Trophoblast cell (in vitro differentiated cells and primary cell): Measurements from ENCODE around the gene KPNA1.
"Not testable (repeated sequence)": the region's sequence is repeated elsewhere in the genome, so short reads cannot be mapped to it uniquely, and the experiment has no call there.

Experiments used
- DNase-seq, 2 donors: peaks; one replicate each; pipeline ENCODE4 v3.0.0-alpha.2; 2016
- H2AFZ ChIP-seq: 2 replicates; pipeline ENCODE4 v1.6.1; 2013; ENCODE audit warnings: low read length, moderate library complexity, mild to moderate bottlenecking; ENCODE audit not compliant: insufficient read depth, poor library complexity
- H2AK5ac ChIP-seq: 2 replicates; pipeline ENCODE4 v1.6.1; 2013; ENCODE audit warnings: mild to moderate bottlenecking, low read length
- H2BK120ac ChIP-seq: 2 replicates; pipeline ENCODE4 v1.6.1; 2013; ENCODE audit warnings: low read length, mild to moderate bottlenecking, moderate library complexity; ENCODE audit not compliant: insufficient read depth, poor library complexity
- H2BK12ac ChIP-seq: 2 replicates; pipeline ENCODE4 v1.6.1; 2013; ENCODE audit warnings: mild to moderate bottlenecking, low read length, moderate library complexity
- H2BK5ac ChIP-seq: 2 replicates; pipeline ENCODE4 v1.6.1; 2013; ENCODE audit warnings: low read length, low read depth, moderate library complexity, mild to moderate bottlenecking; ENCODE audit not compliant: poor library complexity
- H3K14ac ChIP-seq: 2 replicates; pipeline ENCODE4 v1.6.1; 2013; ENCODE audit warnings: mild to moderate bottlenecking, low read length
- H3K18ac ChIP-seq: 2 replicates; pipeline ENCODE4 v1.6.1; 2013; ENCODE audit warnings: mild to moderate bottlenecking, low read length
- H3K23ac ChIP-seq: 2 replicates; pipeline ENCODE4 v1.6.1; 2013; ENCODE audit warnings: low read length
- H3K27ac ChIP-seq: 2 replicates; pipeline ENCODE4 v1.5.1; 2013; ENCODE audit warnings: low read depth, mild to moderate bottlenecking, inconsistent platforms, low read length, moderate library complexity
- H3K27me3 ChIP-seq: 2 replicates; pipeline ENCODE4 v1.6.1; 2013; ENCODE audit warnings: inconsistent platforms, mild to moderate bottlenecking, low read length, moderate library complexity; ENCODE audit not compliant: insufficient read depth
- H3K36me3 ChIP-seq, 2 experiments: 1 replicate in 1 of 2; 2 replicates in 1 of 2; pipeline ENCODE4 v1.6.1; 2013; ENCODE audit warnings: low read length in 2 of 2, mild to moderate bottlenecking in 2 of 2, moderate library complexity in 1 of 2; ENCODE audit not compliant: insufficient read depth in 2 of 2, control insufficient read depth in 1 of 2
- H3K4ac ChIP-seq: 2 replicates; pipeline ENCODE4 v1.6.1; 2013; ENCODE audit warnings: low read depth, mild to moderate bottlenecking, low read length, moderate library complexity
- H3K4me1 ChIP-seq, 2 experiments: 1 replicate in 1 of 2; 2 replicates in 1 of 2; pipeline ENCODE4 v1.6.1; 2013; ENCODE audit warnings: low read length in 2 of 2, mild to moderate bottlenecking in 2 of 2, moderate library complexity in 1 of 2; ENCODE audit not compliant: insufficient read depth in 2 of 2, control insufficient read depth in 1 of 2
- H3K4me2 ChIP-seq: 2 replicates; pipeline ENCODE4 v1.6.1; 2013; ENCODE audit warnings: inconsistent platforms, mild to moderate bottlenecking, low read length, moderate library complexity
- H3K4me3 ChIP-seq: 2 replicates; pipeline ENCODE4 v1.5.1; 2013; ENCODE audit warnings: mild to moderate bottlenecking, low read depth, low read length, inconsistent platforms
- H3K79me1 ChIP-seq: one replicate; pipeline ENCODE4 v1.6.1; 2013; ENCODE audit warnings: low read length
- H3K79me2 ChIP-seq: 2 replicates; pipeline ENCODE4 v1.6.1; 2013; ENCODE audit warnings: low read length, mild to moderate bottlenecking; ENCODE audit not compliant: control insufficient read depth, insufficient read depth, poor library complexity
- H3K9ac ChIP-seq: 2 replicates; pipeline ENCODE4 v1.6.1; 2013; ENCODE audit warnings: mild to moderate bottlenecking, low read length
- H3K9me3 ChIP-seq: 2 replicates; pipeline ENCODE4 v1.6.1; 2013; ENCODE audit warnings: low read depth, mild to moderate bottlenecking, control low read depth, inconsistent platforms, low read length; ENCODE audit not compliant: insufficient read depth
- H4K12ac ChIP-seq: 2 replicates; pipeline ENCODE4 v1.6.1; 2013; ENCODE audit warnings: low read depth, mild to moderate bottlenecking, low read length, moderate library complexity
- H4K8ac ChIP-seq: 2 replicates; pipeline ENCODE4 v1.6.1; 2013; ENCODE audit warnings: low read depth, mild to moderate bottlenecking, low read length, moderate library complexity
- H4K91ac ChIP-seq: one replicate; pipeline ENCODE4 v1.6.1; 2013; ENCODE audit warnings: low read depth, mild to moderate bottlenecking, low read length, moderate library complexity
- WGBS: extraction: QIAGEN DNeasy Blood & Tissue Kit; methylation state at CpG from one replicate; pipeline ENCODE4 v1.1.7; 2013; ENCODE audit warnings: missing lambda C conversion rate; ENCODE audit not compliant: insufficient read length, insufficient coverage; ENCODE audit errors: extremely low coverage; 5-methylcytosine and 5-hydroxymethylcytosine counted together

The KPNA1 gene

GRCh38 chr3:122502941-122503340 lies 11.8 kb downstream of the KPNA1 start:
- Histone ChIP-seq H3K79me1 (no peaks in the 10 kb centered on the region), H3K4me3 (no peak overlapping the region), H3K27me3 (no peaks in the 10 kb centered on the region), H2BK120ac (no peak overlapping the region), H3K36me3 (peaks cover 0 to 1% of the 10 kb centered on the region in 2 experiments), H2AK5ac (no peak overlapping the region), H3K4ac (peak overlapping the region; percentile 75), H4K12ac (no peak overlapping the region), H2BK5ac (no peak overlapping the region), H3K18ac (peak overlapping the region; percentile 59), H3K4me2 (no peak overlapping the region), H3K79me2 (peaks cover 4% of the 10 kb centered on the region), H4K8ac (no peak overlapping the region), H2AFZ (no peak overlapping the region), H3K4me1 (no peaks in the 10 kb centered on the region), H3K9ac (no peak overlapping the region), H4K91ac (no peak overlapping the region), H3K14ac (no peak overlapping the region), H3K9me3 (no peaks in the 10 kb centered on the region), H3K27ac (no peak overlapping the region), H2BK12ac (no peak overlapping the region), H3K23ac (no peak overlapping the region)
- DNase-seq: no peak
- WGBS: no CpG with 5 or more reads among the region's 2 CpGs

GRCh38 chr3:122502139-122502538 lies 12.6 kb downstream of the KPNA1 start:
- Histone ChIP-seq H3K27ac (no peak overlapping the region), H3K79me1 (no peaks in the 10 kb centered on the region), H2BK12ac (no peak overlapping the region), H3K79me2 (peaks cover 4% of the 10 kb centered on the region), H3K23ac (no peak overlapping the region), H4K8ac (no peak overlapping the region), H3K14ac (no peak overlapping the region), H3K18ac (no peak overlapping the region), H4K91ac (no peak overlapping the region), H2BK120ac (no peak overlapping the region), H3K27me3 (no peaks in the 10 kb centered on the region), H3K4me2 (no peak overlapping the region), H3K9me3 (no peaks in the 10 kb centered on the region), H3K9ac (no peak overlapping the region), H4K12ac (no peak overlapping the region), H2AK5ac (no peak overlapping the region), H3K36me3 (peaks cover 0 to 1% of the 10 kb centered on the region in 2 experiments), H3K4ac (peak overlapping the region; percentile 33), H3K4me1 (no peaks in the 10 kb centered on the region), H2BK5ac (no peak overlapping the region), H3K4me3 (no peak overlapping the region), H2AFZ (no peak overlapping the region)
- no CpG with 5 or more reads among the region's 2 CpGs for WGBS
- no peak for DNase-seq

GRCh38 chr3:122500964-122501363 lies 13.8 kb downstream of the KPNA1 start:
- DNase-seq, H3K4ac ChIP-seq, H3K14ac ChIP-seq, H3K27ac ChIP-seq, H2BK12ac ChIP-seq, H4K12ac ChIP-seq, H3K27me3 ChIP-seq, H2AK5ac ChIP-seq, H3K4me2 ChIP-seq, H3K9me3 ChIP-seq, H4K8ac ChIP-seq, H3K9ac ChIP-seq, H3K4me1 ChIP-seq, H2BK120ac ChIP-seq, H3K18ac ChIP-seq, H3K79me1 ChIP-seq, H3K79me2 ChIP-seq, H2BK5ac ChIP-seq, H2AFZ ChIP-seq, H3K23ac ChIP-seq, H3K36me3 ChIP-seq, H3K4me3 ChIP-seq, H4K91ac ChIP-seq: not testable (repeated sequence)
- WGBS: no CpG with 5 or more reads among the region's 6 CpGs

- Histone ChIP-seq H3K36me3 (peaks cover 1 to 3% of the 10 kb centered on the region in 2 experiments), H3K9me3 (no peaks in the 10 kb centered on the region), H3K4me2 (no peak overlapping the region), H2AFZ (no peak overlapping the region), H3K79me2 (peaks cover 3% of the 10 kb centered on the region), H3K4me1 (peaks cover 0 to 2% of the 10 kb centered on the region in 2 experiments), H2BK120ac (no peak overlapping the region), H3K23ac (no peak overlapping the region), H3K79me1 (peaks cover 1% of the 10 kb centered on the region), H4K12ac (no peak overlapping the region), H2AK5ac (no peak overlapping the region), H4K8ac (no peak overlapping the region), H2BK12ac (no peak overlapping the region), H2BK5ac (no peak overlapping the region), H4K91ac (no peak overlapping the region), H3K27me3 (no peaks in the 10 kb centered on the region), H3K4ac (no peak overlapping the region), H3K14ac (no peak overlapping the region), H3K27ac (no peak overlapping the region), H3K18ac (no peak overlapping the region), H3K4me3 (no peak overlapping the region), H3K9ac (no peak overlapping the region)
- no CpG with 5 or more reads among the region's 1 CpG for WGBS
- no peak for DNase-seq
These were observed 16.6 kb downstream of the KPNA1 start for GRCh38 chr3:122498152-122498551.
